ENCODE results near the gene ZNRF1. TPM values are rescaled to one million over a fixed set of nuclear protein-coding genes. Genes with fewer than 3 reads are reported as not detected.

The ZNRF1 gene
- total and polyA plus RNA-seq, 10 donors: 1.4 to 13.4 (median 6.4) TPM

DNA sequence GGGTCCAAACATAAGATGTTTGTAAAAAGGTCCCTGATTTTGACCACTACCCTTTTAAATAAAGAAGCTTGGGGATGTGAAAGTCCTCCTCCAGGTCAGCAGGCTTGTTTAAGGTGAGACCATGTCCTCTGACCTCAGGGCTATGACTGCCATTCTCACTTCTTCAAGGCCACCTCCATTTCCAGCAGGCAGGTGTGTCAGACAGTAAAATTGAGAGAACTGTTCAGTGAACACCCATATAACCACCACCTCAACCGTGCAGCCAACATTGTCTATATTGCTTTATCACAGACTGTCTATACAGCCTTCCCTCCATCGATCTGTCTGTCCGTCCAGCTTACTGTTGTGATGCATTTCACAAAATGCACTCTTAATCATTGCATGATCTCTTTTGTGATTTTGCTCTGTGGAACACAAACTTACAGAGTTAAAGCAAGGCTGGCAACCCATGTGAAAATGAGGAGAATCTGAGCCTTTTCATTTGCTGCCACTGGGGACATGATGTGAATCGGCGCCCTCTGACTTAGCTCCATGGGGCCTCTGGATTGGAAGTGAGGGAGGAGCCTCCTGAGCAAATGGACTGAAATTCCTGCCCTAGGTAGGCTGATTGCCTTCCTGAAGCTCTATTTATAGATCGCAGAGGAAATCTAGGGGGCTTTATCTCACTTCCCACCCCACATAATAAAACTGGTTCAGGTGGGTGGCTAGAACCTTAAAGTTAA, 53.8 kb downstream of the ZNRF1 start:
- WGBS, 5 donors: 86 to 95% (median 88%) methylated on average over 6 of the region's 6 CpGs
- H3K9me3 ChIP-seq: no peaks in the 10 kb centered on the region
- TF ChIP-seq POLR2A (IDR thresholded peaks at IDR 0.05) (no peak), POLR2AphosphoS5 (IDR thresholded peaks at IDR 0.05) (no peak)
- TF ChIP-seq, protein P1, sequence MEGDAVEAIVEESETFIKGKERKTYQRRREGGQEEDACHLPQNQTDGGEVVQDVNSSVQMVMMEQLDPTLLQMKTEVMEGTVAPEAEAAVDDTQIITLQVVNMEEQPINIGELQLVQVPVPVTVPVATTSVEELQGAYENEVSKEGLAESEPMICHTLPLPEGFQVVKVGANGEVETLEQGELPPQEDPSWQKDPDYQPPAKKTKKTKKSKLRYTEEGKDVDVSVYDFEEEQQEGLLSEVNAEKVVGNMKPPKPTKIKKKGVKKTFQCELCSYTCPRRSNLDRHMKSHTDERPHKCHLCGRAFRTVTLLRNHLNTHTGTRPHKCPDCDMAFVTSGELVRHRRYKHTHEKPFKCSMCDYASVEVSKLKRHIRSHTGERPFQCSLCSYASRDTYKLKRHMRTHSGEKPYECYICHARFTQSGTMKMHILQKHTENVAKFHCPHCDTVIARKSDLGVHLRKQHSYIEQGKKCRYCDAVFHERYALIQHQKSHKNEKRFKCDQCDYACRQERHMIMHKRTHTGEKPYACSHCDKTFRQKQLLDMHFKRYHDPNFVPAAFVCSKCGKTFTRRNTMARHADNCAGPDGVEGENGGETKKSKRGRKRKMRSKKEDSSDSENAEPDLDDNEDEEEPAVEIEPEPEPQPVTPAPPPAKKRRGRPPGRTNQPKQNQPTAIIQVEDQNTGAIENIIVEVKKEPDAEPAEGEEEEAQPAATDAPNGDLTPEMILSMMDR (IDR thresholded peaks at IDR 0.05 in 8 of 11, conservative IDR thresholded peaks at IDR 0.05 in 3 of 11): no peak
- intact Hi-C loops (cut with DNase I; ENCODE audit: low total_unique reads): no loop called here
- no peaks in the 10 kb centered on the region for H3K27me3 ChIP-seq (replicated peaks in 1 of 7)
- H3K4me3 ChIP-seq: no peak overlapping the region
- no peaks in the 10 kb centered on the region for H3K36me3 ChIP-seq
- DNase-seq: no peak
- peaks cover 0 to 9% (median 0%) of the 10 kb centered on the region in 6 donors for H3K4me1 ChIP-seq
- no peak overlapping the region for H3K27ac ChIP-seq

DNA sequence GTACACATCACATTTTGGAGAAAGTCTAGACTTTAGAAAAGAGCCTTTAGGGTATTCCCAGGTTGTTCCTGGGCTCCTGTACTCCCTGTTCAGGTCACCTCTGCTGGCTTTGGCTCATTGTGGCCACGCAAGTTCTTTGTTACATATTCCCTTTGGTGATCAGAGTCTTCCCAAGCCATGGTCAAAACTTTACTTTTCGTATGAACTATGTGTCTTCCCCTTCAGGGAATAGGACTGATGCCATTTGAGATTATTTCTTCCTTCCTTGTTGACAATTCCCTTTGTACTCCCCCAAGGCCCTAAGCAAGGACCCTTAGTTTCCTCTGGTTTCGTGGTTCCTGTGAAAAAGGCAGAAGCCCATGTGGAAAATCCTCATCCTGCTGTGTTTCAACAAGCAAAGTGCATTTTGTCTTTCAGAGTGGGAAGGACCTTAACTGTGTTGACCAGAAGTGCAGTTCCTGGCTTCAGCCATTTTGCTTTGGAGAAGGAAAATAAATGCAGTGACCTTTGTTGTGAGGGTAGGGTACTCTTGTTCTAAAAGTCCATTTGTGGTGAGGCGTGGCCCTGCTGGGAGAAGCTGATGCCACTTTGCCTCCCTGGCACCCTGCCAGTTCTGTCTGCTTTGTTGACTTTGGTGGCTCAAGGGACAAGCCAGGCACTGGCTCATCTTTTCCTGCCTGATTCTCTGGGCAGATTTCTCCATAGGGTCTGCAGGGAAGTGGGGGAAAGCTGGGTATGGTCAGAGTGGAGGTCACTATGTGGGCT, 55.1 kb downstream of the ZNRF1 start:
- intact Hi-C loops (cut with DNase I; ENCODE audit: low total_unique reads): no loop called here
- no peaks in the 10 kb centered on the region for H3K27me3 ChIP-seq (replicated peaks in 1 of 7)
- DNase-seq: no peak
- H3K4me1 ChIP-seq: peaks cover 0 to 9% (median 0%) of the 10 kb centered on the region in 6 donors
- no peak overlapping the region for H3K4me3 ChIP-seq
- no peak for TF ChIP-seq POLR2A (IDR thresholded peaks at IDR 0.05)
- TF ChIP-seq, protein P1 (IDR thresholded peaks at IDR 0.05 in 8 of 11, conservative IDR thresholded peaks at IDR 0.05 in 3 of 11): no peak
- no peak for TF ChIP-seq POLR2AphosphoS5 (IDR thresholded peaks at IDR 0.05)
- H3K36me3 ChIP-seq: no peaks in the 10 kb centered on the region
- 52 to 69% (median 62%) methylated on average over 4 of the region's 4 CpGs for WGBS, 5 donors
- peak overlapping the region in 2 of 8 donors; percentile 8 to 37 for H3K27ac ChIP-seq
- no peaks in the 10 kb centered on the region for H3K9me3 ChIP-seq

DNA sequence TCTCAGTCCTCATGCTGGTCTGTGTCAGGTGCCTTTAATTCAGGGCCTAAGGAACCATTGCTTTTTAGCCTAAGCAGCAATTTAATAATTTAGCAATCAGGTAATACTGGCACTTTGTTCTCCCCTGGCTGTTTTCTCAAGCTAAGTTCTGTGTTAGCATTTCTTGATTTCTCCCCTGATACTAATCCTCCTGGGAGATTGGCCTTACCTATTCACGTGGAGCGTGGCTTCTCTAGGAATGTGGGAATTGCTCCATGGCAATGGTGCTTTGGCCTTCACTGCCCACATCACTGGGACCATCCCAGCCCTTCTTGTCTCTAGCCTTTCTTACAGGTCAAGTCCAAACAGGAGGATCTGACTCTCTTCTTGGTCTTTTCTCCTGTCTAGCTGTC, 55.7 kb downstream of the ZNRF1 start:
- no peak for DNase-seq
- H3K4me1 ChIP-seq: peaks cover 0 to 9% (median 0%) of the 10 kb centered on the region in 6 donors
- 88 to 97% (median 95%) methylated on average over 2 of the region's 2 CpGs for whole genome bisulfite sequencing, 5 donors
- no peaks in the 10 kb centered on the region for H3K9me3 ChIP-seq
- intact Hi-C loops (cut with DNase I; ENCODE audit: low total_unique reads): no loop called here
- H3K36me3 ChIP-seq: no peaks in the 10 kb centered on the region
- TF ChIP-seq, protein P1 (IDR thresholded peaks at IDR 0.05 in 8 of 11, conservative IDR thresholded peaks at IDR 0.05 in 3 of 11): no peak
- TF ChIP-seq POLR2A (IDR thresholded peaks at IDR 0.05) (no peak), POLR2AphosphoS5 (IDR thresholded peaks at IDR 0.05) (no peak)
- H3K27me3 ChIP-seq (replicated peaks in 1 of 7): no peaks in the 10 kb centered on the region
- peak overlapping the region in 1 of 8 donors; percentile 8 for H3K27ac ChIP-seq
- H3K4me3 ChIP-seq: no peak overlapping the region

DNA sequence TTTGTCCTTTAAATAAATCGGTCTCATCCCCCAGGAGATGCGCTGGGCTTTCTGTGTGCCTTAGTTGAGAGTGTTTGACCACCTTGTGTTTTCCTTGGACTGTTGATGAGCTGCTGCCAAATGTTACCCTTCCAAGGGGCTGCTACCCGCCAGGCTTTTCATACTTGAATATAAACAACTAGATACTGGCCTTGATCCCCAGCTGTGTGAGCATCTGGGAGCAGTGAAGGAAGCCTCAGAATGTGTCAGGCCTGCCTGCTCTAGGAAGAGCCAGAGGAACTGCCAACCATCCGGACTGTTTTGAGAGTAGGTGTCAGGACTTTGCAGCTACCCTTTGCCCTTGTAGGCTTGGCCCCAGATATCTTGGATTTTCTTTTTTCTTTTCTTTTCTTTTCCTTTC, 60.0 kb downstream of the ZNRF1 start:
- Histone ChIP-seq H3K9me3 (no peaks in the 10 kb centered on the region), H3K27ac (no peak overlapping the region), H3K36me3 (no peaks in the 10 kb centered on the region), H3K4me1 (peaks cover 0 to 42% (median 12%) of the 10 kb centered on the region in 6 donors), H3K27me3 (replicated peaks in 1 of 7) (peaks cover 0 to 10% (median 0%) of the 10 kb centered on the region in 7 donors), H3K4me3 (no peak overlapping the region)
- WGBS, 5 donors: 75 to 86% (median 82%) methylated on average over 4 of the region's 4 CpGs
- TF ChIP-seq POLR2A (IDR thresholded peaks at IDR 0.05) (no peak), POLR2AphosphoS5 (IDR thresholded peaks at IDR 0.05) (no peak)
- TF ChIP-seq, protein P1 (IDR thresholded peaks at IDR 0.05 in 8 of 11, conservative IDR thresholded peaks at IDR 0.05 in 3 of 11): no peak
- DNase-seq: no peak
- intact Hi-C loops (cut with DNase I; ENCODE audit: low total_unique reads): no loop called here
